ENCODE results near the gene ARL3.
"Not testable (repeated sequence)": the region's sequence is repeated elsewhere in the genome, so short reads cannot be mapped to it uniquely, and the experiment has no call there.

ARL3 gene

DNA sequence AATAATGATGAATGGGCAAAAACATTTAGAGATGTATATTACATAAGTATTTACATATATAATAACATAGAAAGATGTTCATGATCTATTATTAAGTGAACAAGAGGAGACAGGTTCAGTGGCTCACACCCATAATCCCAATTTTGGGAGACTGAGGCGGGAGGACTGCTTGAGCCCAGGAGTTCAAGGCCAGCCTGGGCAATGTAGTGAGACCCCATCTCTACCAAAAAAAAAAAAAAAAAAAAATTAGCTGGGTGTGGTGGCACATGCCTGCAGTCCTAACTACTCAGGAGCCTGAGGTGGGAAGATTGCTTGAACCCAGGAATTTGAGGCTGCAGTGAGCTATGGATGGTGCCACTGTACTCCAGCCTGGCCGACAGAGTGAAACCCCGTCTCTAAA is 12.4 kb downstream of the ARL3 start:
- no peak for DNase-seq

DNA sequence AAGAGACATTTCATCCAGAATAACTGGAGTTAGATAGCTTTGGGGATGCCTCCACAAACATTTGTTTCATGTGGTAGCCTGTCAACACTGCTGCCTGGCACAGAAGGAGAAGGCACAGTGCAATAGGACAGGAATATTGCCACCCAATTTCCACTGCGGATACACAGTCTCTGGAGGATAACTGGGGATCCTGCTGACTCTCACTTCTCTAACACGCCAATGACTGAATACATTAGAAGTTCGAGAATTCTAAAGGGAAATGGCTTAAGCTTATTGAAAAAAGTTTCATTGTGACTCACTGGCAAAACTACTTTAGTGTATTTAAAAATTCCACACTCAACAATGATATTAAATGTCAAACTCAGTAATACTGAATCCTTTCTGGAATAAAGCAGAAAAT is 12.9 kb downstream of the ARL3 start:
- DNase-seq: no peak

DNA sequence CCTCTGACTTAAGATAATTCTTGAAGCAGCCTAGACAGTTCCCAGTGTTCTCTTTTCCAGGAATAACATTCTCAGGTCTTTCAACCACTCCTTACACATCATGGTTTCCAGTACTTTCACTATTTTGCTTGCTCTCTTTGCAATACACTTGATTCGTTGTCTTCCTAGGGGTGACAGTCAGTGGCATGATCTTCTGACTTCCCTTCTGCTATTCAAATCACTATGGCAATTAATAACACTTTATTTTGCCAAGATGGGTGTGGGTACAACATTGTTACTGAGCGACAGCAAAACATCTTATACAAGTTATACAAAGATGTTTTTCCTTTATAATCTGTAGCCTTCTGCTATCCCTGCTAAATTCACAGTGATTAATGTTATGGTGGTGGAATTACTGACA is 15.3 kb downstream of the ARL3 start:
- no peak for DNase-seq

DNA sequence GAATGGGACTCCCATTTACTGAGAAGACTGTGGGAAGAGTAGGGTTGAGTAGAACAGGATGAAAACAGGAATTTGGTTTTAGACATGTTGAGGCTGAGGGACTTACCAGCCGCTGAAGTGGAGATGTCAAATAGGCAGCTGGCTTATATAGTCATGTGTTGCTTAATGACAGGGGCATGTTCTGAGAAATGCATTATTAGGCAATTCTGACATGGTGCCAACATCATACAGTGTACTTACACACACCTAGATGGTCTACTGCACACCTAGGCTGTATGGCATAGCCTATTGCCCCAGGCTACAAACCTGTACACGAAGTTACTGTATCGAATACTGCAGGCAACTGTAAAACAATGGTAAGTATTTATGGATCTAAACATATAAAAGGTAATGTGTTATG is 17.5 kb downstream of the ARL3 start:
- no peak for DNase-seq

DNA sequence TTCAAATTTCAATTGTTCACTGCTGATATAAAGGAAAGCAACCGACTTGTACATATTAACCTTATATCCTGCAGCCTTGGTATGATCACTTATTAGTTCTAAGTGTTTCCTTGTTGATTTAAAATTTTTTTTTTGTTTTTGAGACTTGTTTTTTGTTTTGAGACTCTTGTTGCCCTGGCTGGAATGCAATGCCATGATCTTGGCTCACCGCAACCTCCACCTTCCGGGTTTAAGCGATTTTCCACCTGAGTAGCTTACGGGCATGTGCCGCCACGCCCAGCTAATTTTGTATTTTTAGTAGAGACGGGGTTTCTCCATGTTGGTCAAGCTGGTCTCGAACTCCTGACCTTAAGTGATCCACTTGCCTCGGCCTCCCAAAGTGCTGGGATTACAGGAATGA is 18.8 kb downstream of the ARL3 start:
- not testable (repeated sequence) for DNase-seq

DNA sequence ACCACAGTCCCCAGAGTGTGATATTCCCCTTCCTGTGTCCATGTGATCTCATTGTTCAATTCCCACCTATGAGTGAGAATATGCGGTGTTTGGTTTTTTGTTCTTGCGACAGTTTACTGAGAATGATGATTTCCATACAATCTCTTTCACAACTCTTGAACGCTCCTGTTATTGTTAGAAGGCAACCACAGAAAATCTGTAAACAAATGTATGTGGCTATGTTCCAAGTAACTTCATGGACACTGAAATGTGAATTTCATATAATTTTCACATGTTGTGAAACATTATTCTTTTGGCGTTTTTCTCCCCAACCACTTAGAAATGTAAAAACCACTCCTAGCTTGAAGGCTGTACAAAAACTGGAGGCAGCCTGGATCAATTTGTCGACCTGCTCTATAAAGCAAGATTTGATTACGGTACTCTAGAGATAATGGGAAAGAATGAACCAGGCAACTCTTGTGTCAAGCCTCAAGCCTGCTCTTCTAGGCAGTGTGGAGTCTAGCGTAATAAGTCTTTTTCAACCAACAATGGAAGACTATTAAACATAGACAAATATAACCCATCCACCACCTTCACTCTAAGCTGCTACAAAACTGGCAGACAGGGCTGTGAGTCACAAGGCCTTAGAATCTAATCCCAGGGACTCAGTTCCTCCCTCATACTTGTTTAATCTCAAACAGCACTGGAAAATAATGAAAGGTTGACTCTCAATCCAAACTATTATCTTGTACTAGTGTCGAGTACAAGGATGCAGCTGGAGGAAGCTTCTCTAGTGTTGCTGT is 22.7 kb downstream of the ARL3 start:
- no peak for DNase-seq

DNA sequence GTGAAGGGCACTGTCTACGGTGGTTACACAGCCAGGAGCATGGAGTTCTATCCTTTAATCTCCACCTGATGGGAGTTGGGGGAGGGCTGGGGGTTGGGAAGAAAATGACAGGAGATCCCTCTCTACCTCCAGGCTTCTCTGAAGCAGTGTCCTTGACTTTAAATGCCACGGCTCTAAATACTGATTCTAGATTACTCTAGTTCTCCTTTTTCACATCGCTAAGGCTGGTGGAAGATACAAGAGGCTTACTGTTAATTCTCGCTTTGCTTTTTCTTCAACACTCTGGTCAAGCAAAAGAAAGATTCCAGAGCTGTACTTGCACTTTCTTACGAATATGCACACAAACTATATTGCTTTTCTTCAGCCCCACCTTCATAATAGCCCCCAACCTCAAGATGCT is 30.5 kb downstream of the ARL3 start:
- DNase-seq: no peak

DNA sequence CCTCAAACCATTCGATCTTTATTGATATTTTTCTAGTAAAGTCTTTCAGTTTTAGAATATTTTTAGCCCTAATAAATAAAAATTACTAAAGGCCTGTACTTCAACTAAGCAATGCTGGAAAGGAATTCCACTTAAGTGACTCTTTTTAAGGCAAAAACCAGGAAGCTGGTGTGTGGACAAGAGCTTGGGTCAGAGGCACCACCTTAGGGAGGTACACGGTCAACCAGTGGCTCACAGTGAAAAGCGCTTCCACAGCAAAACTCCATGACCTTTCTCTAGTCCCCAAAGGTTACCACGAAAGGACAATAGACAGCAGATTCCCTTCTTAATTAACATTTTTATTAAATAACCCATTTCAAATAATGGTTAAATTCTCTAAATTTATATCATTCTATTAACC is 31.2 kb downstream of the ARL3 start:
- no peak for DNase-seq

DNA sequence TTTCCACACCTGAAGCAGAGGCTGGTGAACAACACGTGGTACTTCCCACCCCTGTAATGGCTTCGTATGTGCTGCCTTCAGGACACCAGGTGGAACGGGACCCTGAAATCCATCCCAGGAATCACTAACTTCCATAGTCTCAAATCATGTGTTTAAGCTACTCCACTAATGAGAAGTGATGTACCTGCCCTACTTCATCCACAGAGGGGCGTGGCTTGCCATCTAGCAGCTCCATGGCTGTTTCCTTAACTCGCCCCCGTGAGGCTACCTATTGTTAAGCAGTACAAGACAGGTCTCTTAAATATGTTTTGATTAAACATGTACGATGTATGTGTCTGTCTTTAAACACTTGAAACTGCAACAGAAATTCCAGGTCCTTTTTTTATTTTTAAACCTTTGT is 31.8 kb downstream of the ARL3 start:
- DNase-seq: no peak

DNA sequence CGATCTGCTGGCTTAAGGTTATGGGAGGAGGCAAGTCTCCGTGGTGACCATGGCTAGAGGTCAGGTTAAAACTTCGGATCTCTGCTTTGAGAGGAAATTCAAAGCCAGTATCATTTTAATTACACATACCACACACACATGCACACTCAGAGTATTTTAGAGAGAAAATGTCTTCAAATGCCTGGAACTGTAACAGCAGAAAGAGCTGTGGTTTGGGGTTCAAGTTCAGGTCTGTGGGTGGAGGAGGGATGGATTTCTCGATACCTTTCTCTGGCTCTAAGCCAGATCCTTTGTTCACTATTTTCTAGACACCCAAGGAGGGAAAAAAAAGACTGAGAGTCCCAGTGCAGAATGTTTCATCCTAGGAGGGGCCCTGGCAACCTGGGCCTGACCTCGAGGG is 32.5 kb downstream of the ARL3 start:
- DNase-seq: no peak

DNA sequence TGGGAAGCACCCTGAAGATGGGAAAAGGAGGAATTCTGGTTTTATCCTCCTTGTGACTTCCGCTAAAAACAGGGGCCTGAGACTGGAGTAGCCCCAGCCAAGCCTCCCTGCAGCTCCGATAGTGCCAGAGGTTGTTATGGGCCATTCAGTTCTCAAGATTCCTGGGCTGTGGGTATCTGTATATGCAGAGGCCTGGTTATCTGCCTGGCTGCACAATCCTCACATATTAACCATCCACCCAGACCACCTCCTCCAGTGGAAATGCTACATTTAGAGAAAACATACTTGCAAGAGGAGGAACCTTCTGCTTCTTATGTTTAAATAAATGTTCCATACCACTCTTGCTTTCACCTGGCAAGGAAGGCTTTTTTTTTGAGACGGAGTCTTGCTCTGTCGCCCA is 34.6 kb downstream of the ARL3 start:
- DNase-seq: no peak

DNA sequence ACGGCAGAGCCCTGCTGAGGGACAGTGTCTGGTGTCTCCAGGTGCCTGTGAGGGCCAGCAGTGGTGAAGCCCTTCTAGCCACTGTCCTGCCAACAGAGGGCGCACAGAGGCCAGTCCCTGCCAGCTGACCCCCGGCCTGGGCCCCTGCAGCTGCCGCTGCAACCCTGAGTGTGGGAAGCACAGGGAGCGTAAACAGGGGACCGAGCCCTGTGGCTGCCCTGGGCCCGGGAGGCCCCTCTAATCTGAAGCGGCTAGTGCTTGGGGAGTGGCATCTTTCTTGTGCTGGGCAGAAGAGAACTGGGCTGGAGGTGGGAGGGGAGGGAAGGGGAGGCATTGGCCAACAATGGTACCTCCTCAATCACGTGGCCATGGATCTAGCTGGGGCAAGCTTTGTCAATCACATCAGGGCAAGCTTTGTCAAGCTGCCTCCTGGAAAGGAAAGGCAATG is 35.3 kb downstream of the ARL3 start:
- no peak for DNase-seq

DNA sequence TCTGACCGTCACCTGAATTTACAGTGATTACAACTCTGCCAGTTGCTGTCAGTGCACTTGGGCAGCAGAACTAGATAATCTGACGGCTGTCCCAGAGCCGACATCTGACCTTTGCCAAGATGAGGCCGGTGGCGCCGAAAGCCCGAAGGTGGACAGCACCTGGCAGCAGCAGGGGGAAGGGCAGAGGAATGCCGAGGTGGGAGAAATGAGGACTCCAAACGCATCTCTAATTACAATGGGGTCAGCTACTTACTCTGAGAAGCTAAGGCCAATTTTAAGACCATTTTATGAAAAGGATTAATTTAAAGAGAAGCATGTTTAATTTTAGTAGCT is 36.2 kb downstream of the ARL3 start:
- DNase-seq: no peak

DNA sequence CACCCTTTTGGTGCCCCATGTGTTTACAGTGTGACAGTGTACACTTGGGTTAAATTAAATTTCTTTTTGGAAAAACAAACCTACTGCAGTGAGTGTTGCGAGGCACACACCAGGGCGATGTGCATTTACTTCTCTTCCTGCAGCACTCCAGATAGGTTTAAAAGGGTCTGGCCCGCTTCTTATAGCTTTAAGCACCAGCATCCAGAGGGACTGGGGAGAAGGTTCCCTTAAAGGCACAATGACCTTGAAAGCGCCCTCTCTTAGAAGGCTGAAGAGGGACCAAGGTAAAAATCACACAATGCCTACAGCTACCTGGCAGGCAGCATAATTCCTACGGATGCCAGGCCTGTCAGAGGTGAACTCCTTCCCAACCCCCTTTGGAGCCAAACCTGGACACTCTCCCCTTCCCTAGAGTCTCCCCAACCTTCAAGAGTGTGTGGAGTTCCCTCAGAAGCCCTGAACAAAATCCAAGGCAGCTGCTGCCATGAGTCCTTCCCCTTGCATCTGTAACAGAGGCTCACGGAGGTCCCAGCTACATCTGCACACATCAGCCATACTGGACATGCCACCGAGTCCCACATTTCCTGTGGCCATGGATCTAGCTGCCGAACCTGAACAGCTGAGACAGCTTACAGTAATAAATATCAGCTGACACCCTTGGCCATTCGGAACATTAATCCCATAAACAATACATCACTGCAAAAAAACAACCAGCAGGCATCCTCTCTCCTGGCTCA is 36.7 kb downstream of the ARL3 start:
- no peak for DNase-seq

DNA sequence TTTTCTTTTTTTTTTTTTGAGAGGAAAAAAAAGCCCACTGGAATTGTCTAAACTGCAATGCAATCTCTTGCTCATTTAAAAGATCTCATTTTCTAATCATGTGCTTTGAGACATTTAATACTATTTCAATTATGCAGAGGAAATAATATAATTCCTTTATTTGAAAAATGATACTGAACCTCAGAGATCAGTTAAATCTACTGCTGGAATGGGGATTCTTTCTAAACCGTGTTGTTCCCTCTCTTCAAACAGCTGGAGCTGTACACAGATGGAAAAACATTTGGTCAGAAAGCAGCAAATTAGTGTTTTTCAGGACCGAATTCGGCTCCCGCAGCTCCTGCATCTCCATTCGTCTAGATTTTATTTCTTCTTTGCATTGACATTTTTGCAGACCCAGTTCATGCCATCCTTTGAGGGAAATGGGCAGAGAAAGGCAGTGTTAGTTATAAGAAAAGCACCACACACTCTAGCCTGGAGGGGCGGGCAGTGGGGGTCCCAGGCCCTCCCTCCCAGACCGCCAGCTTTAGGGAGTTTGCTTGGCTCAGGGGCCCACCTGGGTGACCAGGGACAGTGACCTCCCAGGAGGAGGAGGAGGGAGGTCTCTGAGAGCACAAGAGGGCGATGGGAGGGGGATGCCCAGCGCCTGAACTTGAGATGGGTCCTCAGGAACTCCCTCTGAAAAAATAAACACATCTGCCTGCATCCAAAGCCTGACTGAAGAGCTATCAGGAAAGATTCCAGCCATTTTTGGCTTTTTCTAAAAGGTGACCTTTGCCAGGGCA is 37.5 kb downstream of the ARL3 start:
- no peak for DNase-seq

DNA sequence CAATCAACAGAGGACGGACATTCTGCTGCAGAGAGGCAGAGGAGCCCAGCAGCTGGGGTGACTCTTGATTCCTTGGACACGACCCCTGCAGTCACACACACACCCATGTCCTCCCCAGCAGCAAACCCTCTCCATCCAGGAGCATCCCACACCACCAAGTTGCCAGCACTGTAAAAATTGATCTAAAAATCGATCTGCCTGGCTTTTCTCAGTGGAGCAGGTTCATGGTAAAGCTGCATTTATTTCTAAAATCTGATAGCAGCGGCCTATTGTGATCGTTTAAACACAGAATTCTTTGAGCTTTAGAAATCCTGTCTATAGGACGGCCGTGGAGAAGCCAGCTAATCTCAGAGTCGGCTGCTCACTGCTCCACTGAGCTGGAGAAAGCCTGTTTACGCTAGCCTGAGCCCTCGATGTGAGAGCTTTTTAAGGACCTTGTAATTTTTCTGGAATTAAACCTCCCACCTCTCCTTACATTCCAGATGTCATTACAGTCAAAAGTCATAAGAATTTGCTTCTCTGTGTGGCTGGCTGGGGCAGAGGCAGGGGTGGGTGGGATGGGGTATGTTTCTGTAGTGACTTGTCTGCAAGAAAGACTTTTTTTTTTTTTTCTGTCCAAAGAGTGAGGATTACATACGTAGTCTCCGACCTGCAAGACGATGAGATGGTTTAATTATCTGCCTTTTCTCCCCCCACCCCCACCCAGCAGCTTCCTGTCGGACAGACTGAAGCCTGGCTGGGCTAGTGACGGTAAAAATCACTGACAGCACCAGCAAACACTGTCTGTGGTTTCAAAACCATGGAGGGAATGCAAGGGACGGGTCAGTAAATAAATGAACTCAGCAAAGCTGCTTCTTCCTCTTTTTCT is 38.3 kb downstream of the ARL3 start:
- no peak for DNase-seq

DNA sequence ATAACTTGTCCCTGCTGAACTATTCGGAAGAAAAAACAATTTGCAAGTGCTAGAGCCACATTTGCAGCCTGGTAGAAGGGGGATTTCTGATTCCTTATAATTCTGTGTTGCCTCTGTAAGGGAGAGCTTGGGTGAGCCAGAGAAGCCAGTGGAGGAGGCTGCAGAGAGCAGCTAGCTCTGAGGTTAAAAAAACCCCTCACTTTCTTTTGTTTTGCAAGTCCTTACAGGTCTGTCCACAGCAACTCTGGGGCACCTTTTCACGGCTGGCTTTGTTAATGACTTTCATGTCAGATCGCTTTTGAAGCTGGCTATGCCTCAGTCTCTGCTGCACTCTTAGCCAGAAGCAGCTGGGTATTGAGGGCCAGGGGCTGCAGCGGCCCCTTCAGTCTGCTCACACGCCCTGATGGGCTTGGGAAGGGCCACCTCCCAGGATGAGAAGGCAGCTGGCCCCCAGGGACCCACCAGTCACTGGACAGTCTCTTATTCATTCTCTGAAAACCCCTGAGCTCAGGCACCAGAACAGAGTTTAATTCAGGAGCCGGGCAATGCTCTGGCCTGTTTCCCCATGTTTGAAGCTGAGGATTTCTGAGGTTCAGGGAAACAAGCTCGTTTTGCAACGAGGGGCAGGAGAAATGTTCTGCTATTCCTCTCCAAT is 39.1 kb downstream of the ARL3 start:
- DNase-seq: no peak

DNA sequence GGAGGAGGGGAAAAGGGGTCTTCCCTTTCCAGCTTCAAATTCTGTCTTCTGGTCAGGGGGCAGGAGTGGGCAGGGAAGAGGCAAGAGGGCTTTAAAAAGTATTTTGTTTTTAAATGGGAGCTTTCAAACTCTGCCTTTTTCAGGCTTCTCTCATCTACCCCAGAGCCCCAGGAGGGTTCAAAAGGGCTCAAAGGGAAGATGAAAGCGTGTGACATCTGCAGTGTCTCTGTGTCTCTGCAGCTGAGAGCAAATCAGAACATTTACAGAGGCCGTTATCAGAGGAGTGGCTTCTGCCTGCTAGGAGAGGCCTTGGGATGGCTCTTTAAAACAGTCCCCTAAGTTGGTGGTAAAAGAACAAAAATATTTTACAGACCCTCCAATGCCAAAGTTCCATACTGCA is 39.6 kb downstream of the ARL3 start:
- peak; percentile 40 for DNase-seq

DNA sequence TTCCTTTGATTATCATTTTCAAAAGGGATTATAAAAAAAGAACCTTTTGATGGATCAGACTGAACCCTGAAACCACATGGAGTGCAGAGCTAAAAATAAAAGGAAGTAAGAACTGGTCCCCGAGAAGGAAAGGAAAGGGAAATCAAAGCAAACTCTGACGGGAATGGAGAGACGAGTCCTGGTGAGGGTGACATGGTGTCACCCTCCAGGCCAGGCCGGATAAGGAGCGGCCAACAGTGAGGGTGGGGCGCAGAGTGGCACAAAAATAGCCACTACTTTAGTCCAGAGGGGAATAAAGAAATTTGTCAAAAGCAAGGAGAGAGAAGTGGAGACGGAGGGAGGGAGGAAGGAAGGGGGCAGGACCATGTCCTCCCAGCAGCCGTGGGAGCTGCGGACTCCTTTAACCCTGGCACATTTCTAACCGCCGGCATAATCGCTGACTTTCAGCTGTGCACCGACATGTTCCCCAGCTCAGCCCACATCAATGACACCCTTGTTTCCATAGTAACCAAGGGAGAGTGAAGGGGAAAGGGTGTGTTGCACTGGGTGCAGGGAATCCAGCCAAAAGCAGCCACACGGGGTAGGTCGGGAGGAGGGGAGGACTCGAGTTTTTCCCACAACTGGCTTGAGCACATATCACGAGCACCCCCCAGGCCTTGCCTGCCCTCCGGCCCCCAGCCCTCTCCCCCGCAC is 40.2 kb downstream of the ARL3 start:
- peak; percentile 84 for DNase-seq

DNA sequence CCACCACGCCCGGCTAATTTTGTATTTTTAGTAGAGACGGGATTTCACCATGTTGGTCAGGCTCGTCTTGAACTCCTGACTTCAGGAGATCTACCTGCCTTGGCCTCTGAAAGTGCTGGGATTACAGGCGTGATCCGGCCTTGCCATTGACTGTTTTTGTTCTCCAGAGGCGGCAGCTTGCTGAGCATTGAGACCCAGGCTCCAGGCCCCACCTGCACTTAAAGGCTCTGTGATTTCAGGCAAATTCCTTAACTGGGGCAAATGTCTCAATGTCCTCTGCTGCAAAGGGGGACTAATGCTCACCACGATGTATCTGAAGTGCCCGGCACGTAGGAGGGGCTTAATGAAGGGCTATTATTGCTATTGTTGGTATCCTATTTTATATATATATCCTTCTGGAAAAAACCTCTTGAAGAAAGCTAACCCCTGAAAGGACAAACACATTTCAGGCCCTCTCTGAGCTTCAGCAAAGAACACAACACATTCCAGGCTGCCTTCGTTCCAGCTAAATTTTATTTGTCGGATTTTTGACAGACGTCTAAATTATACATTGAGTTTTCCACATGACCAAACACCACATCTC is 40.9 kb downstream of the ARL3 start:
- DNase-seq: no peak

DNA sequence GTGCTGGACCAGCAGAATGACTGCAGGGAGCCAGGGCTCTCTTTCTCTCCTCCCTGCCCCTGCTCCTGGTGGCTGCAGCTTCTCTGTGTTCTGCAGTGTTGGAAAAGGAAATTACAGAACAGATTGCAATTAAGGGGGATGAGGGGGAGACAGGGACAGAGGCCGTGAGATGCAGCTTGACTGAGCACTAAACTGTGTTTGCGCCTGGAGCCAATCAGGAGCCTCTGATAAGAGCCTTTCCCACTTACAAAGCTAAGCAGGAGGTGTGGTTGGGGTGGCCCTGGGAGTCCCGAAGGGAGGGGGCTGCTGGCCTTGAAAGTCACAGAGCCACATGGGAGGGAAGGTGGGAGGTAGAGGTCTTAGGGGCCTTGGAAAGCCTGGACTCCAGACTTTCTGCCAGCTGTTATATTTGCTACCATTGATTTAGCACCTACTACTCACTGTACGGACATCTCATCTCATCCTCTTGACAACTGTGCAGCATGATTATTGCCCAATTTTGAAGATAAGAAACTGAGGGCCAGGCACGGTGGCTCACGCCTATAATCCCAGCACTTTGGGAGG is 43.2 kb downstream of the ARL3 start:
- no peak for DNase-seq

All from CD4-positive, alpha-beta T cell treated with Interleukin-12 subunit alpha and Interleukin-12 subunit beta, for 1 hour (primary cell).